ENCODE data around the gene GJD4.

GJD4 gene

DNA sequence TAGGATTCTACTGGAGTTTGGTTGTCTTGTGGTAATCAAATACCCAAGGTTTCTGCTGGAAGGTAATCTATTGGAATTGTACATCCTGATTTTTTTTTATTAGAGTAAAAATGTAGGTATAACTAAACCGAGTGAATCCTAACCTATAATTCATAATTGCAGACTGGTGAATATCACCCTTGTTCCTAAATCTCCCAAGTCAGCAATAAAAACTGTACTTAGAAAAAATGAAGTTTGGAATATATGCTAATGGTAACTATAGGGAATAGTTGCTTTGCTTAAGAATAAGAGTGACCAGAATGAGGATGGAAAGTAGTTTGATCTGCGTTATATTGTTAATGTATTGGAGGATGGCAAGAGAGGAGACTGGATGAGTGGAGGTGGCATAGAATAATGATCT is 47.7 kb downstream of the GJD4 start:
- DNase-seq (ENCODE audit: extremely low spot score): no peak
- ChIA-PET POLR2A (no interaction called here), CTCF (no interaction called here)
- TF ChIP-seq CTCF (IDR thresholded peaks at IDR 0.05; ENCODE audit: control extremely low read depth, extremely low read depth, low read depth, missing control alignments): no peak

GRCh38 chr10:35657621-35658020 is 52.5 kb downstream of the GJD4 start:
- TF ChIP-seq CTCF (IDR thresholded peaks at IDR 0.05; ENCODE audit: control extremely low read depth, extremely low read depth, low read depth, missing control alignments): no peak
- POLR2A ChIA-PET: no interaction called here
- CTCF ChIA-PET: interaction anchor here (1.0 to 1.6 kb wide), 2 partner anchors 21 to 22 kb away, joined by 3 to 4 read pairs; no protein-coding TSS in a partner anchor
- DNase-seq (ENCODE audit: extremely low spot score): no peak
